Fibroblast of the aortic adventitia (primary cell): ENCODE measurements around the gene SOX8. TPM values are rescaled to one million over a fixed set of nuclear protein-coding genes. Genes with fewer than 3 reads are reported as not detected.

ENCODE experiments used
- DNase-seq: peaks from one replicate; pipeline ENCODE4 v3.0.0-alpha.2; 2010; ENCODE audit warnings: low read depth
- H3K4me3 ChIP-seq: 2 replicates; pipeline ENCODE4 v1.5.1; 2011; ENCODE audit warnings: low read depth, mild to moderate bottlenecking, control low read depth, low read length, moderate library complexity
- total RNA-seq: library from RNA; depleted of rRNA; stranded (reverse); fragments of >200 nt; gene quantifications from 2 replicates; pipeline ENCODE4 v1.2.3, GENCODE V29; 2012; ENCODE audit warnings: low replicate concordance
- TF ChIP-seq, protein P1 (sequence below): IDR thresholded peaks from 2 replicates; pipeline ENCODE4 v1.5.1; 2011; ENCODE audit warnings: mild to moderate bottlenecking, low read length, control low read depth, inconsistent platforms; ENCODE audit not compliant: insufficient read depth

The SOX8 gene
- total RNA-seq, 1 donor, result 0.09 TPM

DNA sequence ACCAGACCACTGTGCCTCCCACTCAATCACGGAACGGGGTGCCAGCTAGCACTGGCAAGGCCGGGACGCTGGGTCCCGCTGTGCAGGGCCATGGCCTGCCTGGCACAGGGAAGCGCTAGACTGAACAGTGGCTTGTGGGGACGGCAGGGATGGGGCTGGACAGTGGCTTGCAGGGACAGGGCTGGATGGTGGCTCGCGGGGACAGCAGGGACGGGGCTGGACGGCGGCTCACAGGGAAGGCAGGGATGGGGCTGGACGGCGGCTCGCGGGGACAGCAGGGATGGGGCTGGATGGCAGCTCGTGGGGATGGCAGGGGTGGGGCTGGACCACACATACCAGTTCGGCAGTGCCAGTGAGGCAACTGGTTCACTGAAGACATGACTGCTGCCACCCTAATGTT lies 43.4 kb upstream of the SOX8 start:
- H3K4me3 ChIP-seq, result no peak overlapping the region
- no peak for DNase-seq
- TF ChIP-seq, protein P1, sequence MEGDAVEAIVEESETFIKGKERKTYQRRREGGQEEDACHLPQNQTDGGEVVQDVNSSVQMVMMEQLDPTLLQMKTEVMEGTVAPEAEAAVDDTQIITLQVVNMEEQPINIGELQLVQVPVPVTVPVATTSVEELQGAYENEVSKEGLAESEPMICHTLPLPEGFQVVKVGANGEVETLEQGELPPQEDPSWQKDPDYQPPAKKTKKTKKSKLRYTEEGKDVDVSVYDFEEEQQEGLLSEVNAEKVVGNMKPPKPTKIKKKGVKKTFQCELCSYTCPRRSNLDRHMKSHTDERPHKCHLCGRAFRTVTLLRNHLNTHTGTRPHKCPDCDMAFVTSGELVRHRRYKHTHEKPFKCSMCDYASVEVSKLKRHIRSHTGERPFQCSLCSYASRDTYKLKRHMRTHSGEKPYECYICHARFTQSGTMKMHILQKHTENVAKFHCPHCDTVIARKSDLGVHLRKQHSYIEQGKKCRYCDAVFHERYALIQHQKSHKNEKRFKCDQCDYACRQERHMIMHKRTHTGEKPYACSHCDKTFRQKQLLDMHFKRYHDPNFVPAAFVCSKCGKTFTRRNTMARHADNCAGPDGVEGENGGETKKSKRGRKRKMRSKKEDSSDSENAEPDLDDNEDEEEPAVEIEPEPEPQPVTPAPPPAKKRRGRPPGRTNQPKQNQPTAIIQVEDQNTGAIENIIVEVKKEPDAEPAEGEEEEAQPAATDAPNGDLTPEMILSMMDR, result no peak

DNA sequence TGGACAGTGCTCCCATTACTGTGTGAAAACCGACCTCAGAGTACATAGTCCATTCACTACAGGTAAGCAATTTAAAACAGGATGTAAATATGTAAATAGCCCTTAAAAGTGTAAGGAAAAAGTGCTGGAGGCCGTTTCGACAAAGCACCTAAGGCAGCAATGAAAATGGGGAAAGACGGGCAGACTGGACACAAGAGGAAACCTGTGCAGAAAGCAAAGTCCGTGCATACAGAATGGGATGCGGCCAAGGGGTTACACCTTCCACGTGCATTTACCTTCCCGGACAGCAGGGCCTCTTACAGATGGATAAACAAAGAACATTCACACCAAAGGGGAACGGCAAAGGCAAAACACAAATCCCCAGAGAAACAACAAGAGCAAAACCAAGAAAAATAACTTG lies 42.8 kb upstream of the SOX8 start:
- no peak overlapping the region for H3K4me3 ChIP-seq
- no peak for DNase-seq
- TF ChIP-seq, protein P1, result no peak

DNA sequence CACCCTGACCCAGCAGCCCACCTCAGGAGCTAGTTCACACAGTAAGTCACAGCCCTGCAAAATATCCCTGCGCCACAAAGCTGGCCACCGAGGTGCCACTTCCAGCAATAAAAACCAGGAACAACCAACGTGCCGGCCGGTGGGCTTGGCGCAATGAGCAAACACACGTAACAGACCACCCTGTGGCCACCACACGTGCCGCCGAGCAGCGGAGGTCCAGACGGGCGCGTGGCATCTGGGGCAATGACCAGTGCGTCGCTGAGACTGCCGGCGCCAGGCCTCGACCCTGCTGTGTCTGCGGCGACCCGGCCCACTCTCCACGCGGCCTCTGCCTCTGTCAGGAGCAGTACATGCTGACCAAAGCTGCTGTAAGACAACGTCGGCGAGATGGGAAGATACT lies 42.3 kb upstream of the SOX8 start:
- DNase-seq, result no peak
- no peak overlapping the region for H3K4me3 ChIP-seq
- TF ChIP-seq, protein P1, result no peak

DNA sequence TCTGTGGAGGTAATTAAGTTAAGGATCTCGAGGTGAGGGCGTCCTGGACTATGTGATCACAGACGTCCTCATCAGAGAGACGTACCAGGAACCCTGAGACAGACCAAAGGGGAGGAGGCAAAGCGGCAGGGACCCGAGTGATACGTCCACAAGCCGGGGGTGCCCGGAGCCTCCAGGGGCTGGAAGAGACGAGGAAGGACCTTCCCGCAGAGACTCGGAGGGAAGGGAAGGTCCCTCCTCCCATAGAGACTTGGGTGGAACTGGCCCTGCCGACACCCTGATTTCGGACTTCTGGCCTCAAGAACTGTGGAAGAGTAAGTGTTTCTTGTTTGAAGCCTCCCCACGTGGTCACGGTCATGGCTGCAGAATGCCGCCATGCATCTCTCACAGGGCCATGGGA lies 41.6 kb upstream of the SOX8 start:
- no peak for DNase-seq
- TF ChIP-seq, protein P1, result no peak
- H3K4me3 ChIP-seq, result no peak overlapping the region

DNA sequence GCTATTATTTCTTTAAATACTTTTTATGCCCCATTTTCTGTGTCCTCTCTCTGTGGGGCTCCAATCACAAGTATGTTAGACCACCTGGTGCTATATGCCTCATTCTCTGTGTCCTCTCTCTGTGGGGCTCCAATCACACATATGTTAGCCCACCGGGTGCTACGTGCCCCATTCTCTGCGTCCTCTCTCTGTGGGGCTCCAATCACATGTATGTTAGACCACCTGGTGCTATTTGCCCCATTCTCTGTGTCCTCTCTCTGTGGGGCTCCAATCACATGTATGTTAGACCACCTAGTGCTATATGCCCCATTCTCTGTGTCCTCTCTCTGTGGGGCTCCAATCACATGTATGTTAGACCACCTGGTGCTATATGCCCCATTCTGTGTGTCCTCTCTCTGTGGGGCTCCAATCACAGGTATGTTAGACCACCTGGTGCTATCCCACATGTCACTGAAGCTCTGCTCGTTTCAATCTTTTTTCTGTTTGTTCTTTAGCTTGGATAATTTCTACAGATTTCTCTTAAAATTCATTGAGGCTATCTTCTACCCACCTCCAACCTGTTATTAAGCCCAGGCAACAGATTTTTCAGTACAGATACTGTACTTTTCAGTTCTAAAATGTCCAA lies 39.0 kb upstream of the SOX8 start:
- no peak for DNase-seq
- TF ChIP-seq, protein P1, result no peak
- no peak overlapping the region for H3K4me3 ChIP-seq

DNA sequence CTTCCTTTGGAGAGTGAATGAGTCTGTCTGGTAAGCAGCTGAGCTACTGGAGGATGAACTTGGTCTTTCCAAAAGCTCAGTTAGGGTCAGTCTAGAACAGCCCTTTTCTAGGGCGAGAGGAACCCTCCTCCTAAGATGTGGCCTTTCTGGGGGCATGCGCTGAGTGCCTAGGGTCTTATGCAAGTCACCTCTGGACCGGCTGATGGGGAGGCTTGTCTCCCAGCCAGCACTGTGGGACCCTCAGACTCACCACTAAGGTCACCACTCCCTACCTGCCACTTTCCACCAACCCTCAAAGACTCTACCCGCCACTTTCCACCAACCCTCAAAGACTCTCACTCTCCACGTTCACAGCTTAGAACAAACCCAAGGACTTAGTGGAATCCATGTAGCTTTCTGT lies 37.6 kb upstream of the SOX8 start:
- H3K4me3 ChIP-seq, result no peak overlapping the region
- TF ChIP-seq, protein P1, result no peak
- DNase-seq, result no peak
